H9 (cell line): ENCODE measurements around the gene SPRR4. TPM values are rescaled to one million over a fixed set of nuclear protein-coding genes. Genes with fewer than 3 reads are reported as not detected.

ENCODE experiments used
- DNase-seq: peaks from one replicate; pipeline ENCODE4 v3.0.0-alpha.2; 2017
- H2AFZ ChIP-seq: one replicate; pipeline ENCODE4 v1.6.1; 2013; ENCODE audit warnings: mild to moderate bottlenecking, low read length, control low read depth, moderate library complexity
- H2AK5ac ChIP-seq: 2 replicates; pipeline ENCODE4 v1.6.1; 2013; ENCODE audit warnings: low read length, control low read depth, mixed read lengths; ENCODE audit not compliant: insufficient read length
- H2BK120ac ChIP-seq: one replicate; pipeline ENCODE4 v1.6.1; 2013; ENCODE audit warnings: low read depth, mild to moderate bottlenecking, low read length, control low read depth, inconsistent platforms; ENCODE audit not compliant: poor library complexity, severe bottlenecking
- H2BK12ac ChIP-seq: 2 replicates; pipeline ENCODE4 v1.6.1; 2013; ENCODE audit warnings: low read length, control low read depth, mixed read lengths, low read depth; ENCODE audit not compliant: insufficient read length
- H2BK15ac ChIP-seq: 2 replicates; pipeline ENCODE4 v1.6.1; 2013; ENCODE audit warnings: low read depth, low read length, control low read depth
- H2BK20ac ChIP-seq: one replicate; pipeline ENCODE4 v1.6.1; 2013; ENCODE audit warnings: low read depth, mild to moderate bottlenecking, low read length, control low read depth, inconsistent platforms; ENCODE audit not compliant: poor library complexity, severe bottlenecking
- H2BK5ac ChIP-seq: 2 replicates; pipeline ENCODE4 v1.6.1; 2013; ENCODE audit warnings: low read length, control low read depth, mixed read lengths; ENCODE audit not compliant: insufficient read length
- H3K14ac ChIP-seq: 2 replicates; pipeline ENCODE4 v1.6.1; 2013; ENCODE audit warnings: low read length, control low read depth; ENCODE audit not compliant: insufficient read depth
- H3K18ac ChIP-seq: 2 replicates; pipeline ENCODE4 v1.6.1; 2013; ENCODE audit warnings: low read depth, mild to moderate bottlenecking, mixed read lengths, low read length, control low read depth; ENCODE audit not compliant: insufficient read length
- H3K23ac ChIP-seq: 2 replicates; pipeline ENCODE4 v1.6.1; 2013; ENCODE audit warnings: low read length, control low read depth, mixed read lengths, low read depth; ENCODE audit not compliant: insufficient read length
- H3K23me2 ChIP-seq: 2 replicates; pipeline ENCODE4 v1.6.1; 2013; ENCODE audit warnings: low read depth, mild to moderate bottlenecking, mixed read lengths, low read length, control low read depth; ENCODE audit not compliant: insufficient read length, poor library complexity, severe bottlenecking
- H3K27ac ChIP-seq: 2 replicates; pipeline ENCODE4 v1.5.1; 2013; ENCODE audit warnings: low read length, control low read depth, mixed read lengths, low read depth; ENCODE audit not compliant: insufficient read length
- H3K27me3 ChIP-seq: 2 replicates; pipeline ENCODE4 v1.6.1; 2013; ENCODE audit warnings: low read length, control low read depth, inconsistent platforms; ENCODE audit not compliant: insufficient read depth
- H3K4ac ChIP-seq: 2 replicates; pipeline ENCODE4 v1.6.1; 2013; ENCODE audit warnings: low read depth, mild to moderate bottlenecking, control low read depth, inconsistent platforms, low read length, moderate library complexity
- H3K4me1 ChIP-seq: 2 replicates; pipeline ENCODE4 v1.6.1; 2013; ENCODE audit warnings: low read length, control low read depth, inconsistent platforms; ENCODE audit not compliant: insufficient read depth
- H3K4me2 ChIP-seq: 2 replicates; pipeline ENCODE4 v1.6.1; 2013; ENCODE audit warnings: low read length, control low read depth, mixed read lengths; ENCODE audit not compliant: insufficient read length, insufficient read depth
- H3K56ac ChIP-seq: 2 replicates; pipeline ENCODE4 v1.6.1; 2013; ENCODE audit warnings: low read depth, mild to moderate bottlenecking, mixed read lengths, low read length, control low read depth; ENCODE audit not compliant: insufficient read length
- H3K79me1 ChIP-seq: 2 replicates; pipeline ENCODE4 v1.6.1; 2013; ENCODE audit warnings: low read depth, mild to moderate bottlenecking, moderate library complexity, low read length, control low read depth, inconsistent platforms; ENCODE audit not compliant: insufficient read depth, poor library complexity, severe bottlenecking
- H3K79me2 ChIP-seq: 2 replicates; pipeline ENCODE4 v1.6.1; 2013; ENCODE audit warnings: low read length, control low read depth, inconsistent platforms; ENCODE audit not compliant: insufficient read depth
- H3K9ac ChIP-seq: 2 replicates; pipeline ENCODE4 v1.6.1; 2013; ENCODE audit warnings: low read length, control low read depth, mixed read lengths; ENCODE audit not compliant: insufficient read length; ENCODE audit errors: extremely low read depth
- H3K9me3 ChIP-seq: one replicate; pipeline ENCODE4 v1.6.1; 2013; ENCODE audit warnings: low read depth, low read length, inconsistent platforms; ENCODE audit not compliant: control insufficient read depth
- H3T11ph ChIP-seq: one replicate; pipeline ENCODE4 v1.6.1; 2013; ENCODE audit warnings: mild to moderate bottlenecking, low read length, control low read depth, inconsistent platforms
- H4K20me1 ChIP-seq: one replicate; pipeline ENCODE4 v1.6.1; 2013; ENCODE audit not compliant: control insufficient read depth, insufficient read length, insufficient read depth
- H4K5ac ChIP-seq: 2 replicates; pipeline ENCODE4 v1.6.1; 2013; ENCODE audit warnings: low read depth, mild to moderate bottlenecking, mixed read lengths, low read length, control low read depth; ENCODE audit not compliant: insufficient read length
- H4K8ac ChIP-seq: replicated peaks from 2 replicates; pipeline ENCODE4 v1.6.1; 2013; ENCODE audit warnings: low read length, control low read depth, mixed read lengths, low read depth; ENCODE audit not compliant: insufficient read length
- H4K91ac ChIP-seq: 2 replicates; pipeline ENCODE4 v1.6.1; 2013; ENCODE audit warnings: low read depth, mild to moderate bottlenecking, moderate library complexity, mixed read lengths, low read length, control low read depth; ENCODE audit not compliant: insufficient read length
- H3K27ac Mint-ChIP-seq, 3 experiments: 2 replicates in 2 of 3; 3 replicates in 1 of 3; pipeline ENCODE4 v1.8.0; 2020 to 2021; ENCODE audit warnings: mixed read lengths in 3 of 3, mild to moderate bottlenecking in 1 of 3, moderate library complexity in 1 of 3
- H3K27me3 Mint-ChIP-seq: 2 replicates; pipeline ENCODE4 v1.8.0; 2021; ENCODE audit warnings: low read depth, mild to moderate bottlenecking, moderate library complexity, mixed read lengths
- H3K36me3 Mint-ChIP-seq, 3 experiments: 2 replicates in 2 of 3; 3 replicates in 1 of 3; pipeline ENCODE4 v1.8.0; 2020 to 2021; ENCODE audit warnings: low read depth in 3 of 3, mixed read lengths in 3 of 3; ENCODE audit not compliant: insufficient read depth in 1 of 3
- H3K4me1 Mint-ChIP-seq, 2 experiments: 2 replicates each; pipeline ENCODE4 v1.8.0; 2020; ENCODE audit warnings: mixed read lengths in 2 of 2
- H3K4me3 Mint-ChIP-seq, 2 experiments: 2 replicates in 1 of 2; 3 replicates in 1 of 2; pipeline ENCODE4 v1.8.0; 2020 to 2021; ENCODE audit warnings: mild to moderate bottlenecking in 2 of 2, mixed read lengths in 2 of 2, moderate library complexity in 1 of 2
- H3K9me3 Mint-ChIP-seq, 2 experiments: 2 replicates in 1 of 2; 3 replicates in 1 of 2; pipeline ENCODE4 v1.8.0; 2020; ENCODE audit warnings: mild to moderate bottlenecking in 2 of 2, mixed read lengths in 2 of 2, moderate library complexity in 1 of 2
- WGBS: extraction: QIAGEN DNeasy Blood & Tissue Kit; methylation state at CpG from one replicate; pipeline ENCODE4 v1.1.7; 2013; ENCODE audit warnings: missing lambda C conversion rate, low lambda C conversion rate, mixed read lengths; ENCODE audit not compliant: insufficient read length; ENCODE audit errors: extremely low coverage; 5-methylcytosine and 5-hydroxymethylcytosine counted together
- total RNA-seq: library from RNA; stranded (reverse); gene quantifications from 2 replicates; pipeline ENCODE4 v1.2.1, GENCODE V29; 2021
- TF ChIP-seq, protein P1 (sequence below): fragments of 200-600 bp; sonication (generic); conservative IDR thresholded peaks from 3 replicates; pipeline ENCODE4 v1.8.0; 2021; ENCODE audit warnings: antibody characterized with exemption, mild to moderate bottlenecking

SPRR4 gene
- total RNA-seq, 1 experiment from 2014 or later, result not detected

DNA sequence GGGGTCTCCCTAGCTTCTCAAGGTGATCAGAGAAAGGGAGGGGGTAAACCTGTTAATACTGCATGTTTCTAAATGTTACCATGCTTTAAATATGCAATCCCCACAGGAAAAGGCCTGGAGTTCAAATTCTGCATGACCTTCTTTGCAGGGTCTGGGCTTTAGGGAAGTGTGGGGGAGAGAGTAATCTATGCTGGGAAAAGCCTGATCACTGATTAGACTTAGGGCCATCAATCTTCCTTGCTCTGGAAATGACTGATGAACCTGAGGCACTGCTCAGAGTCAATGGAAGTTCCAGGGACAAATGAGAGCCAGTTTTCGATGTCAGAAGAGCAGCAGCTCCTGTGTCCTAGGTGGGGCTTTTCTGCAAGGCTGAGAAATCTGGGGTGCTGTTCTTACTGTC lies 10.2 kb downstream of the SPRR4 start:
- Histone ChIP-seq H3K56ac (no peak overlapping the region), H3K4me1 (no peaks in the 10 kb centered on the region)
- DNase-seq, result no peak

More for the DNA sequence above, 10.2 kb downstream of the SPRR4 start:
- H3K4me1 Mint-ChIP-seq, result no peaks in the 10 kb centered on the region
- H4K20me1 ChIP-seq, result no peaks in the 10 kb centered on the region
- H4K91ac ChIP-seq, result no peak overlapping the region
- H2BK20ac ChIP-seq, result no peak overlapping the region
- no peak overlapping the region for H2BK12ac ChIP-seq
- no peak overlapping the region for H3K14ac ChIP-seq
- WGBS, result no CpG with 5 or more reads among the region's 1 CpG
- no peak overlapping the region for H3K18ac ChIP-seq
- no peak overlapping the region for H3T11ph ChIP-seq
- TF ChIP-seq, protein P1, sequence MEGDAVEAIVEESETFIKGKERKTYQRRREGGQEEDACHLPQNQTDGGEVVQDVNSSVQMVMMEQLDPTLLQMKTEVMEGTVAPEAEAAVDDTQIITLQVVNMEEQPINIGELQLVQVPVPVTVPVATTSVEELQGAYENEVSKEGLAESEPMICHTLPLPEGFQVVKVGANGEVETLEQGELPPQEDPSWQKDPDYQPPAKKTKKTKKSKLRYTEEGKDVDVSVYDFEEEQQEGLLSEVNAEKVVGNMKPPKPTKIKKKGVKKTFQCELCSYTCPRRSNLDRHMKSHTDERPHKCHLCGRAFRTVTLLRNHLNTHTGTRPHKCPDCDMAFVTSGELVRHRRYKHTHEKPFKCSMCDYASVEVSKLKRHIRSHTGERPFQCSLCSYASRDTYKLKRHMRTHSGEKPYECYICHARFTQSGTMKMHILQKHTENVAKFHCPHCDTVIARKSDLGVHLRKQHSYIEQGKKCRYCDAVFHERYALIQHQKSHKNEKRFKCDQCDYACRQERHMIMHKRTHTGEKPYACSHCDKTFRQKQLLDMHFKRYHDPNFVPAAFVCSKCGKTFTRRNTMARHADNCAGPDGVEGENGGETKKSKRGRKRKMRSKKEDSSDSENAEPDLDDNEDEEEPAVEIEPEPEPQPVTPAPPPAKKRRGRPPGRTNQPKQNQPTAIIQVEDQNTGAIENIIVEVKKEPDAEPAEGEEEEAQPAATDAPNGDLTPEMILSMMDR, result no peak
- H3K36me3 Mint-ChIP-seq, result no peaks in the 10 kb centered on the region; a peak in 1 of 7 replicates
- no peak overlapping the region for H4K8ac ChIP-seq
- no peak overlapping the region for H3K23ac ChIP-seq
- H3K27ac ChIP-seq, result no peak overlapping the region
- H3K27me3 Mint-ChIP-seq, result peaks cover 42% of the 10 kb centered on the region
- no peak overlapping the region for H3K4ac ChIP-seq
- H3K23me2 ChIP-seq, result no peaks in the 10 kb centered on the region
- H3K4me3 Mint-ChIP-seq, result no peak overlapping the region
- no peak overlapping the region for H3K27ac Mint-ChIP-seq
- no peaks in the 10 kb centered on the region for H3K27me3 ChIP-seq
- H2AK5ac ChIP-seq, result no peak overlapping the region
- H2BK5ac ChIP-seq, result no peak overlapping the region
- no peaks in the 10 kb centered on the region for H3K9me3 ChIP-seq
- H2BK120ac ChIP-seq, result no peak overlapping the region
- peaks cover 3 to 14% of the 10 kb centered on the region in 2 experiments; a peak in 3 of 5 replicates for H3K9me3 Mint-ChIP-seq
- no peak overlapping the region for H3K4me2 ChIP-seq
- H2AFZ ChIP-seq, result no peak overlapping the region
- H2BK15ac ChIP-seq, result no peak overlapping the region
- no peak overlapping the region for H3K9ac ChIP-seq
- H3K79me1 ChIP-seq, result no peaks in the 10 kb centered on the region
- no peak overlapping the region for H4K5ac ChIP-seq
- H3K79me2 ChIP-seq, result no peaks in the 10 kb centered on the region
